ENCODE data around the gene MED14.

Gene MED14

DNA sequence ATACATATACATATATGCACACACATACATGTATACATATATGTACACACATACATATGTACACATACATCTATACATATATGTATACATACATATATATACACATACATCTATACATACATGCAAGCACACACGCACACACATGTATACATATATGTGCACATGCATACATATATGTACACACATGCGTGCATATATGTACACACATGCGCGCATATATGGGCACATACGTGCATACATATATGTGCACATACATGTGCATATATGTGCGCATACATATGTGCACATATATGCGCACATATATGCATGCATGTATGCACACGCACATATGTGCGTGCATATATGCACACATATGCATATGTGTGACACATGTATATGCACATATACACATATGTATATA is 119.4 kb downstream of the MED14 start:
- Histone ChIP-seq H3K9me3 (ENCODE audit: control insufficient read depth, low read length) (no peaks in the 10 kb centered on the region), H3K36me3 (ENCODE audit: control insufficient read depth, insufficient read depth, low read length) (no peaks in the 10 kb centered on the region), H3K4me1 (ENCODE audit: control insufficient read depth, insufficient read depth, low read length) (no peaks in the 10 kb centered on the region), H3K4me3 (ENCODE audit: insufficient read depth, low read depth, low read length) (no peak overlapping the region), H3K27ac (ENCODE audit: insufficient read depth, low read depth, low read length, poor library complexity, severe bottlenecking) (no peak overlapping the region), H3K27me3 (ENCODE audit: control insufficient read depth, insufficient read depth, low read length, poor library complexity, severe bottlenecking) (no peaks in the 10 kb centered on the region)
- 14 to 57% methylated on average over 1 to 5 of the region's 9 CpGs for WGBS, 2 experiments

DNA sequence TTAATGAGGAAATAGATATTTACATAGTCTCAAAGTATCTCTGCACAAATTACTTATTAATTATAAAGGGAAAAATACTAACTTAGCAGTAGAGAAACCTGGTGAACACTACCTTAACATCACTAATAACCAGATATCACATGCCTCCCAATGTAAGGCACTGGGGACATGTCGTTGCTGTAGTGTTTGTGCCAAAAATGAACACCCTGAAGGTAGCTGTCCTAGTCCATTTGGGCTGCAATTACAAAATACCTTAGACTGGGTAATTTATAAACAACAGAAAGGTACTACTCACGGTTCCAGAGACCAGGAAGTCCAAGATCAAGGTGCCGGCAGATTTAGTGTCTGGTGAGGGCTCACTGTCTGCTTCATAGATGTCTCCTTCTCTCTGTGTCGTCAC is 122.8 kb downstream of the MED14 start:
- Histone ChIP-seq H3K4me1 (ENCODE audit: control insufficient read depth, insufficient read depth, low read length) (no peaks in the 10 kb centered on the region), H3K4me3 (ENCODE audit: insufficient read depth, low read depth, low read length) (no peak overlapping the region), H3K9me3 (ENCODE audit: control insufficient read depth, low read length) (no peaks in the 10 kb centered on the region), H3K27ac (ENCODE audit: insufficient read depth, low read depth, low read length, poor library complexity, severe bottlenecking) (no peak overlapping the region), H3K36me3 (ENCODE audit: control insufficient read depth, insufficient read depth, low read length) (no peaks in the 10 kb centered on the region), H3K27me3 (ENCODE audit: control insufficient read depth, insufficient read depth, low read length, poor library complexity, severe bottlenecking) (no peaks in the 10 kb centered on the region)
- WGBS, 2 experiments = 97% methylated on average over 4 of the region's 4 CpGs

DNA sequence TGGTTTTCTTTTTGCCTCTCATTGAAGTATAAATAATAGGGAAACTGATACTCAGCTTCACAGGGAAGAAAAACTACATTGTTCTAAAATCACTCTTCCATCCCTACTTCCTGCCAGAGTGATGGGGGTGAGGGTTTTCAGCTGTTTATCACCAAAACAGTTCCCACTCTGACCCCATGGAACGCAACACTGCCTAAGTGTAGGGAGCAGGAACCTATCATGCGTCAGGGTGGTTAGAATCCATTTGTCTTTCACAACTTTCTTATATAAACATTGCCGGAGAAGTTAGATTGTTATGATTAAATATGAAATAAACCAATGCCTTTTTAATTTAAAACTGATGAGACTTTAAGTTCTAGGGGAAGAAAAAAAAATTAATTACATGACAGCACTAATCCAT is 128.0 kb downstream of the MED14 start:
- no CpG with 5 or more reads among the region's 3 CpGs for WGBS, 2 experiments
- H3K9me3 ChIP-seq (ENCODE audit: control insufficient read depth, low read length) = no peaks in the 10 kb centered on the region
- no peak overlapping the region for H3K27ac ChIP-seq (ENCODE audit: insufficient read depth, low read depth, low read length, poor library complexity, severe bottlenecking)
- no peaks in the 10 kb centered on the region for H3K27me3 ChIP-seq (ENCODE audit: control insufficient read depth, insufficient read depth, low read length, poor library complexity, severe bottlenecking)
- H3K4me3 ChIP-seq (ENCODE audit: insufficient read depth, low read depth, low read length) = no peak overlapping the region
- H3K4me1 ChIP-seq (ENCODE audit: control insufficient read depth, insufficient read depth, low read length) = no peaks in the 10 kb centered on the region
- H3K36me3 ChIP-seq (ENCODE audit: control insufficient read depth, insufficient read depth, low read length) = no peaks in the 10 kb centered on the region

DNA sequence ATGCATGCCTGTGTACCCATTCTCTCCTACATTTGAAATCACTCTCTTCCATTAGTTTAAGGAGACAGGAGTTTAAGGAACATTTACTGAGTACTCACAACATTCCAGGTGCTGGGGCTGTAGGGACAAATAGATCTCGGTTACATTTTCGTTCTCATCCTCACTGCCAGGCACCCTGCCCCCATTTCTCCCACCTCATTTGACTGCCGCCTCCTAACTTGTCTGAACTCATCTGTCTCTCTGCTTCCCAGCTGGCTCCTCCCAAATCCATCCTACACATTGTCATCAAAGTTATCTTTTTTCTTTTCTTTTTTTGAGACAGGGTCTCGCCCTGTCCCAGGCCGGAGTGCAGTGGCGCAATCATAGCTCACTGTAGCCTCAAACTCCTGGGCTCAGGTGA is 131.9 kb downstream of the MED14 start:
- H3K36me3 ChIP-seq (ENCODE audit: control insufficient read depth, insufficient read depth, low read length) = no peaks in the 10 kb centered on the region
- no peaks in the 10 kb centered on the region for H3K4me1 ChIP-seq (ENCODE audit: control insufficient read depth, insufficient read depth, low read length)
- no peaks in the 10 kb centered on the region for H3K9me3 ChIP-seq (ENCODE audit: control insufficient read depth, low read length)
- no peak overlapping the region for H3K4me3 ChIP-seq (ENCODE audit: insufficient read depth, low read depth, low read length)
- H3K27ac ChIP-seq (ENCODE audit: insufficient read depth, low read depth, low read length, poor library complexity, severe bottlenecking) = no peak overlapping the region
- 93 to 96% methylated on average over 6 of the region's 6 CpGs for WGBS, 2 experiments
- H3K27me3 ChIP-seq (ENCODE audit: control insufficient read depth, insufficient read depth, low read length, poor library complexity, severe bottlenecking) = no peaks in the 10 kb centered on the region
